ENCODE data around the gene ZIC4. TPM values are rescaled to one million over a fixed set of nuclear protein-coding genes. Genes with fewer than 3 reads are reported as not detected.
A peak's percentile ranks its signal among the peaks of the same experiment; 100 is the strongest.

ZIC4 gene
- polyA plus RNA-seq, 3 donors, result not detected

- Histone ChIP-seq H3K9me3 (replicated peaks in 1 of 2; ENCODE audit: control insufficient read depth in 1 of 2, insufficient read depth in 1 of 2, low read length in 2 of 2) (peaks cover 12 to 54% of the 10 kb centered on the region in 2 donors), H2AFZ (ENCODE audit: insufficient read depth, low read depth, low read length, poor library complexity, severe bottlenecking) (no peak overlapping the region), H4K20me1 (ENCODE audit: insufficient read depth, low read length) (no peaks in the 10 kb centered on the region), H3K4me3 (replicated peaks in 1 of 3; ENCODE audit: low read depth in 2 of 3, low read length in 3 of 3) (no peak overlapping the region), H3K27ac (ENCODE audit: low read depth in 1 of 2, low read length in 2 of 2) (no peak overlapping the region), H3K4me1 (ENCODE audit: control insufficient read depth in 1 of 2, insufficient read depth in 2 of 2, low read length in 2 of 2) (no peaks in the 10 kb centered on the region), H3K9ac (ENCODE audit: insufficient read depth, low read length, poor library complexity, severe bottlenecking) (no peak overlapping the region), H3K4me2 (replicated peaks; ENCODE audit: extremely low read depth, low read length, poor library complexity, severe bottlenecking) (no peak overlapping the region), H3K79me2 (ENCODE audit: insufficient read depth, low read length) (no peaks in the 10 kb centered on the region), H3K27me3 (ENCODE audit: control insufficient read depth in 2 of 2, insufficient read depth in 2 of 2, low read length in 2 of 2) (peaks cover 69 to 91% of the 10 kb centered on the region in 2 donors), H3K36me3 (replicated peaks in 1 of 2; ENCODE audit: control insufficient read depth in 1 of 2, insufficient read depth in 2 of 2, low read length in 2 of 2) (no peaks in the 10 kb centered on the region)
- Mint-ChIP-seq H3K4me1 (no peaks in the 10 kb centered on the region), H3K36me3 (peaks cover 0 to 3% of the 10 kb centered on the region in 2 donors), H3K9me3 (peaks cover 0 to 52% (median 40%) of the 10 kb centered on the region in 7 donors), H3K27me3 (ENCODE audit: low read depth in 3 of 3) (peaks cover 74 to 78% (median 74%) of the 10 kb centered on the region in 3 donors), H3K27ac (no peak overlapping the region), H3K4me3 (peak overlapping the region in 1 of 2 donors; percentile 85)
- intact Hi-C loops (cut with micrococcal nuclease), result no loop called here
- TF ChIP-seq CTCF (IDR thresholded peaks at IDR 0.05), result no peak
- WGBS (ENCODE audit: insufficient coverage), result 6% methylated on average over 16 of the region's 18 CpGs
- DNase-seq, result no peak
Observed at GRCh38 chr3:147369661-147370123, 36.7 kb downstream of the ZIC4 start.

- H3K27me3 ChIP-seq (ENCODE audit: control insufficient read depth in 2 of 2, insufficient read depth in 2 of 2, low read length in 2 of 2), result peaks cover 73 to 87% of the 10 kb centered on the region in 2 donors
- WGBS (ENCODE audit: insufficient coverage), result 8% methylated on average over 8 of the region's 13 CpGs
- no peak overlapping the region for H3K27ac Mint-ChIP-seq
Observed at GRCh38 chr3:147369231-147369630, 37.1 kb downstream of the ZIC4 start.

More at GRCh38 chr3:147369231-147369630, 37.1 kb downstream of the ZIC4 start:
- Histone ChIP-seq H3K4me2 (replicated peaks; ENCODE audit: extremely low read depth, low read length, poor library complexity, severe bottlenecking) (no peak overlapping the region), H3K79me2 (ENCODE audit: insufficient read depth, low read length) (no peaks in the 10 kb centered on the region), H3K4me1 (ENCODE audit: control insufficient read depth in 1 of 2, insufficient read depth in 2 of 2, low read length in 2 of 2) (no peaks in the 10 kb centered on the region), H3K9me3 (replicated peaks in 1 of 2; ENCODE audit: control insufficient read depth in 1 of 2, insufficient read depth in 1 of 2, low read length in 2 of 2) (peaks cover 12 to 54% of the 10 kb centered on the region in 2 donors), H4K20me1 (ENCODE audit: insufficient read depth, low read length) (no peaks in the 10 kb centered on the region), H3K9ac (ENCODE audit: insufficient read depth, low read length, poor library complexity, severe bottlenecking) (no peak overlapping the region), H3K27ac (ENCODE audit: low read depth in 1 of 2, low read length in 2 of 2) (no peak overlapping the region), H3K4me3 (replicated peaks in 1 of 3; ENCODE audit: low read depth in 2 of 3, low read length in 3 of 3) (no peak overlapping the region), H2AFZ (ENCODE audit: insufficient read depth, low read depth, low read length, poor library complexity, severe bottlenecking) (no peak overlapping the region), H3K36me3 (replicated peaks in 1 of 2; ENCODE audit: control insufficient read depth in 1 of 2, insufficient read depth in 2 of 2, low read length in 2 of 2) (no peaks in the 10 kb centered on the region)
- Mint-ChIP-seq H3K36me3 (peaks cover 0 to 3% of the 10 kb centered on the region in 2 donors), H3K4me1 (no peaks in the 10 kb centered on the region), H3K4me3 (peak overlapping the region in 1 of 2 donors; percentile 85), H3K27me3 (ENCODE audit: low read depth in 3 of 3) (peaks cover 71 to 77% (median 72%) of the 10 kb centered on the region in 3 donors), H3K9me3 (peaks cover 0 to 51% (median 40%) of the 10 kb centered on the region in 7 donors)
- intact Hi-C loops (cut with micrococcal nuclease), result no loop called here
- no peak for TF ChIP-seq CTCF (IDR thresholded peaks at IDR 0.05)
- DNase-seq, result no peak

All from CD14-positive monocyte (primary cell).